Stimulated activated CD4-positive, alpha-beta T cell treated with anti-CD3 and anti-CD28 coated beads, Interleukin-12 subunit alpha, Interleukin-12 subunit beta, amount 100 ng/mL, for 24 hours (primary cell): ENCODE results near the gene COLQ.

Experiments used
- DNase-seq, 2 experiments: peaks; one replicate each; pipeline ENCODE4 v3.0.0-alpha.2; 2020; ENCODE audit warnings: low read depth in 2 of 2

The COLQ gene

GRCh38 chr3:15520804-15521572 lies 518 bp downstream of the COLQ start:
- DNase-seq, result no peak

GRCh38 chr3:15520185-15520584 lies 1.3 kb downstream of the COLQ start:
- DNase-seq, result no peak

GRCh38 chr3:15519096-15519495 lies 2.4 kb downstream of the COLQ start:
- DNase-seq, result no peak

- DNase-seq, result no peak
These were observed 6.7 kb downstream of the COLQ start for GRCh38 chr3:15514663-15515340.

GRCh38 chr3:15513810-15514662 lies 7.5 kb downstream of the COLQ start:
- no peak for DNase-seq

- no peak for DNase-seq
These were observed 8.4 kb downstream of the COLQ start for GRCh38 chr3:15513116-15513515.

- DNase-seq, result no peak
These were observed 9.3 kb downstream of the COLQ start for GRCh38 chr3:15512166-15512565.

- DNase-seq, result no peak
These were observed 10.3 kb downstream of the COLQ start for GRCh38 chr3:15511156-15511555.

GRCh38 chr3:15510493-15510892 lies 11.0 kb downstream of the COLQ start:
- no peak for DNase-seq

GRCh38 chr3:15506571-15506970 lies 14.9 kb downstream of the COLQ start:
- DNase-seq, result no peak

- no peak for DNase-seq
These were observed 15.9 kb downstream of the COLQ start for GRCh38 chr3:15505479-15506165.

- no peak for DNase-seq
These were observed 18.9 kb downstream of the COLQ start for GRCh38 chr3:15502616-15503015.

- no peak for DNase-seq
These were observed 20.4 kb downstream of the COLQ start for GRCh38 chr3:15501126-15501525.

- no peak for DNase-seq
These were observed 21.3 kb downstream of the COLQ start for GRCh38 chr3:15500107-15500724.

GRCh38 chr3:15499536-15499935 lies 22.0 kb downstream of the COLQ start:
- no peak for DNase-seq

GRCh38 chr3:15498431-15499214 lies 22.9 kb downstream of the COLQ start:
- DNase-seq, result no peak

GRCh38 chr3:15497964-15498363 lies 23.5 kb downstream of the COLQ start:
- DNase-seq, result no peak

GRCh38 chr3:15496341-15496664 lies 25.2 kb downstream of the COLQ start:
- no peak for DNase-seq

- no peak for DNase-seq
These were observed 25.8 kb downstream of the COLQ start for GRCh38 chr3:15495461-15496340.

- no peak for DNase-seq
These were observed 28.1 kb downstream of the COLQ start for GRCh38 chr3:15493436-15493835.
